GM06990 (cell line): Measurements from ENCODE around the gene NF2.
A peak's percentile ranks its signal among the peaks of the same experiment; 100 is the strongest.
"Not testable (repeated sequence)": the region's sequence is repeated elsewhere in the genome, so short reads cannot be mapped to it uniquely, and the experiment has no call there.

ENCODE experiments used
- DNase-seq: peaks from one replicate; pipeline ENCODE4 v3.0.0-alpha.2; 2011; ENCODE audit not compliant: insufficient read length; ENCODE audit errors: extremely low read depth
- H3K27me3 ChIP-seq: replicated peaks from 2 replicates; pipeline ENCODE4 v1.6.0; 2011; ENCODE audit warnings: low read length; ENCODE audit not compliant: control insufficient read depth, insufficient read depth
- H3K36me3 ChIP-seq: 2 replicates; pipeline ENCODE4 v1.5.1; 2011; ENCODE audit warnings: low read length; ENCODE audit not compliant: control insufficient read depth, insufficient read depth
- H3K4me3 ChIP-seq: replicated peaks from 2 replicates; pipeline ENCODE4 v1.5.1; 2011; ENCODE audit warnings: low read depth, mild to moderate bottlenecking, control low read depth, low read length
- TF ChIP-seq, protein P1 (sequence below): IDR thresholded peaks from 2 replicates; pipeline ENCODE4 v1.5.1; 2011; ENCODE audit warnings: low read length, control low read depth, mild to moderate bottlenecking, inconsistent platforms; ENCODE audit not compliant: insufficient read depth, poor library complexity, severe bottlenecking

Gene NF2

DNA sequence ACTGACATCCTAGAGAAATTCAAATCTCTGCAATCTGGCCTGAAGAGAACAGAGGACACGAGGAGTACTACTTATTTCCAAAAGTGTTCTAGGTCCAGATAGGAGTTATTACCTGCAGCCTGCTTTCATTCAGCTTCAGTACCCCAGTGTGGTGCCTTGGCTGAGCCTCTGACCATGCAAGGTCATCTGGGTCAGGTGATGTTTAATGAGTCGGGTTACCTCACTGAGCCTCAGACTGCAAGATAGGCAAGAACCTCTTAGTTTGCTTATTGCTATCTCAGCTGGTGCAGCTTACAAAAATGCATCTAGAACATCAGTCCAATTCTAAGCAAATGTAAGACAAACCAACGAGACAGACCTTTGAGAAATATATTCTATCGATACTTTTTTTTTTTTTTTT is 9.5 kb upstream of the NF2 start:
- H3K36me3 ChIP-seq: no peaks in the 10 kb centered on the region
- TF ChIP-seq, protein P1, sequence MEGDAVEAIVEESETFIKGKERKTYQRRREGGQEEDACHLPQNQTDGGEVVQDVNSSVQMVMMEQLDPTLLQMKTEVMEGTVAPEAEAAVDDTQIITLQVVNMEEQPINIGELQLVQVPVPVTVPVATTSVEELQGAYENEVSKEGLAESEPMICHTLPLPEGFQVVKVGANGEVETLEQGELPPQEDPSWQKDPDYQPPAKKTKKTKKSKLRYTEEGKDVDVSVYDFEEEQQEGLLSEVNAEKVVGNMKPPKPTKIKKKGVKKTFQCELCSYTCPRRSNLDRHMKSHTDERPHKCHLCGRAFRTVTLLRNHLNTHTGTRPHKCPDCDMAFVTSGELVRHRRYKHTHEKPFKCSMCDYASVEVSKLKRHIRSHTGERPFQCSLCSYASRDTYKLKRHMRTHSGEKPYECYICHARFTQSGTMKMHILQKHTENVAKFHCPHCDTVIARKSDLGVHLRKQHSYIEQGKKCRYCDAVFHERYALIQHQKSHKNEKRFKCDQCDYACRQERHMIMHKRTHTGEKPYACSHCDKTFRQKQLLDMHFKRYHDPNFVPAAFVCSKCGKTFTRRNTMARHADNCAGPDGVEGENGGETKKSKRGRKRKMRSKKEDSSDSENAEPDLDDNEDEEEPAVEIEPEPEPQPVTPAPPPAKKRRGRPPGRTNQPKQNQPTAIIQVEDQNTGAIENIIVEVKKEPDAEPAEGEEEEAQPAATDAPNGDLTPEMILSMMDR: no peak
- no peaks in the 10 kb centered on the region for H3K27me3 ChIP-seq
- H3K4me3 ChIP-seq: no peak overlapping the region
- DNase-seq: no peak

DNA sequence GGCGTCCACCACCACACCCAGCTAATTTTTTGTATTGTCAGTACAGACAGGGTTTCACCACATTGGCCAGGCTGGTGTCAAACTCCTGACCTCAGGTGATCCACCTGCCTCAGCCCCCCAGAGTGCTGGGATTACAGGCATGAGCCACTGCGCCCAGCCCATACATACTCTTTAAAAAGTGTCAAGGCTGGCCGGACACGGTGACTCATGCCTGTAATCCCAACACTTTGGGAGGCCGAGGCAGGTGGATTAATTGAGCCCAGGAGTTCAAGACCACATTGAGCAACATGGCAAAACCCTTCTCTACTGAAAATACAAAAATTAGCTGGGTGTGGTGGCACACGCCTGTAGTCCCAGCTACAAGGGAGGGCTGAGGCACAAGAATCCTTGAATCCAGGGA is 9.0 kb upstream of the NF2 start:
- not testable (repeated sequence) for DNase-seq, H3K4me3 ChIP-seq, H3K36me3 ChIP-seq, H3K27me3 ChIP-seq

DNA sequence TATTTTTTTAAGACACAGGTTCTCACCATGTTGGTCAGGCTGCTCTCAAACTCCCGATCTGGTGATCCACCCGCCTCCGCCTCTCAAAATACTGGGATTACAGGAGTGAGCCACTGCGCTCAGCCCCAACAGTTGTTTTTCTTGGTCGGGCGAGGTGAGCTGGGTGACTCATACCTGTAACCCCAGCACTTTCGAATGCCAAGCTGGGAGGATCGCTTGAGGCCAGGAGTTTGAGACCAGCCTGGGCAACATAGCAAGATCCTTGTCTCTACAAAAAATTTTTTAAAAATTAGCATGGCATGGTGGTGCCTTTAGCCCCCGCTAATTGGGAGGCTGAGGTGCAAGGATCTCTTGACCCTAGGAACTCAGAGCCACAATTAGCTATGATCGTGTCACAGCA is 7.0 kb upstream of the NF2 start:
- no peak overlapping the region for H3K4me3 ChIP-seq
- H3K36me3 ChIP-seq: no peaks in the 10 kb centered on the region
- TF ChIP-seq, protein P1: no peak
- DNase-seq: no peak
- H3K27me3 ChIP-seq: no peaks in the 10 kb centered on the region

DNA sequence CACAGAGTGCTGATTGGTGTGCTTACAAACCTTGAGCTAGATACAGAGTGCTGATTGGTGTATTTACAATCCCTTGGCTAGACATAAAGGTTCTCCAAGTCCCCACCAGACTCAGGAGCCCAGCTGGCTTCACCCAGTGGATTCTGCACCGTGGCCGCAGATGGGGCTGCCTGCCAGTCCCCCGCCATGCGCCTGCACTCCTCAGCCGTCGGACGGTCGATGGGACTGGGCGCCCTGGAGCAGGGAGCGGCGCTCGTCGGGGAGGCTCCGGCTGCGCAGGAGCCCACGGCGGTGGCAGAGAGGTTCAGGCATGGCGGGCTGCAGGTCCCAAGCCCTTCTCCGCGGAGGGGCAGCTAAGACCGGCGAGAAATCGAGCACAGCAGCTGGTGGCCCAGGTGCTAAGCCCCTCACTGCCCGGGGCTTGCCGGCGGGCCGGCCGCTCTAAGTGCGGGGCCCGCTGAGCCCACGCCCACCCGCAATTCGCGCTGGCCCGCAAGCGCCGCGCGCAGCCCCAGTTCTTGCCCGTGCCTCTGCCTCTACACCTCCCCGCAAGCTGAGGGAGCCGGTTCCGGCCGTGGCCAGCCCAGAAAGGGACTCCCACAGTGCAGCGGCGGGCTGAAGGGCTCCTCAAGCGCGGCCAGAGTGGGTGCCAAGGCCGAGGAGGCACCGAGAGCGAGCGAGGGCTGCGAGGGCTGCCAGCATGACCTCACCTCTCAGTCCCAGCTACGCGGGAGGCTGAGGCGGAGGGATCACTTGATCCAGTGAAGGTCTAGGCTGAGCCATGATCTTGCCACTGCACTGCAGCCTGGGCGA is 5.4 kb upstream of the NF2 start:
- H3K36me3 ChIP-seq, H3K4me3 ChIP-seq, DNase-seq, H3K27me3 ChIP-seq: not testable (repeated sequence)

DNA sequence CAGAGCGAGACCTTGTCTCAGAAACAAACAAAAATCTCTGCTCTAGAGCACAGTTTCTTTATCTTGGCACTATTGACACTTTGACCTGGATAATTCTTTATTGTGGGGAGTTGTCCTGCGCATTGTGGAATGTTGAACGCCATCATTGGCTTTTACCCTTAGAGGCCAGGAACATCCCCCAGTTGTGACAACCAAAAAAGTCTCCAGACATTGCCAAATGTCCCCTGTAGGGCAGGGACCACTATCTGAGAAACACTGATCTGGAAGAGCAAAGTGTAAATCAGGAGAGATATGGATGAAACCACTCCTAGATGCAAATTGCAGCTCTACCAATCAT is 4.8 kb upstream of the NF2 start:
- Histone ChIP-seq H3K4me3 (no peak overlapping the region), H3K27me3 (no peaks in the 10 kb centered on the region), H3K36me3 (no peaks in the 10 kb centered on the region)
- TF ChIP-seq, protein P1: no peak
- no peak for DNase-seq

DNA sequence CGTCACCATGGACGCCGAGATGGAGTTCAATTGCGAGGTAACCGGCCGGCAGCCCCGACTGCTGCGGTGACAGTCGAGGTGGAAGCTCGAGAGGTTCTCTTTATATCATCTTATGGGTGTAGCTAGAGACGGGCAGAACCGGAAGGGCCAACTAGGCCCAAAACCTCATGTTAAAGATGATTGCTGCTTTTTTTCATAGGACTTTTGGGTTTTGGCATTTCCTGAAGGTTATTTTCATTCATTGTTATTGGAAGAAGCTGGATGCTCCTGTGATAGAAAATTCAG is 585 bp downstream of the NF2 start:
- no peaks in the 10 kb centered on the region for H3K36me3 ChIP-seq
- TF ChIP-seq, protein P1: no peak
- H3K4me3 ChIP-seq: peak overlapping the region; percentile 90
- no peak for DNase-seq
- no peaks in the 10 kb centered on the region for H3K27me3 ChIP-seq

DNA sequence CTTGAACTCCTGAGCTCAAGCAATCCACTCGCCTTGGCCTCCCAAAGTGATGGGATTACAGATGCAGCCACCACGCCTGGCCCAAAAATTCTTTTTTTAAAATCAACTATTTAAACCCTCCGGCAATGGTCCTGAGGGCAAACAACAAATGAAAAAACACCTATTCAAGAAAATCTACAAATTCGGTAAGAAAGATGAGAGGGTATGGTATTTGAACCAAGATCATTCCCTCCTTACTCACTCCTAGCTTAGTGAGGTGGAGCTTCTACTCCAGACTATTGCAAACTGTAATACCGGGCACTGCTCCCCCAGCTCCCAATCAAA is 2.1 kb downstream of the NF2 start:
- Histone ChIP-seq H3K27me3 (no peaks in the 10 kb centered on the region), H3K4me3 (no peak overlapping the region), H3K36me3 (no peaks in the 10 kb centered on the region)
- TF ChIP-seq, protein P1: no peak
- no peak for DNase-seq
